ENCODE measurements around the gene GSN. TPM values are rescaled to one million over a fixed set of nuclear protein-coding genes. Genes with fewer than 3 reads are reported as not detected.

GSN gene
- total and polyA plus RNA-seq, 2 of the 8 experiments (the other 6 are each of a cell fraction or from before 2014, with no cell fraction given), result 52.3 to 94.5 TPM

DNA sequence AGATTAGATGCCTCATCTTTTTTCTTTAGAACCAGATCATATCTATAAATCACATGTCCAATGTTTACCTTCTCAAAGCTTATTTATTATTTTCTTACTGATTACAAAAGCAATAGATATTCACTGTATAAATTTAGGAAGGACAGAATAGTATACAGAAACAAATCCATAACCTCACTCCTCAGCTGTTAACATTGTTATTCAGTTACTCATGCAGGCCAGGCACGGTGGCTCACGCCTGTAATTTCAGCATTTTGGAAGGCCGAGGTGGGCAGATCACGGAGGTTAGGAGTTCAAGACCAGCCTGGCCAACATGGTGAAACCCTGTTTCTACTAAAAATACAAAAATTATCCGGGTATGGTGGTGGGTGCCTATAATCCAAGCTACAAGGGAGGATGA lies 86.8 kb downstream of the GSN start:
- H3K9me3 ChIP-seq (ENCODE audit: insufficient read depth in 2 of 2, low read depth in 1 of 2, low read length in 1 of 2), result no peaks in the 10 kb centered on the region
- no peak overlapping the region for H4K8ac ChIP-seq (ENCODE audit: extremely low read depth, insufficient read depth, low read length)
- no peak overlapping the region for H3K18ac ChIP-seq (ENCODE audit: extremely low read depth, low read length)
- H3K36me3 ChIP-seq (ENCODE audit: control insufficient read depth in 2 of 4, insufficient read depth in 4 of 4, low read length in 3 of 4), result peaks cover 0 to 30% (median 0%) of the 10 kb centered on the region in 4 experiments; a peak in 3 of 8 replicates
- H2BK12ac ChIP-seq (ENCODE audit: low read depth, low read length), result no peak overlapping the region
- H2BK15ac ChIP-seq (ENCODE audit: low read length), result no peak overlapping the region
- no peak overlapping the region for H2AFZ ChIP-seq (ENCODE audit: low read length)
- no peak overlapping the region for H3K4me2 ChIP-seq (ENCODE audit: insufficient read depth in 1 of 2, low read depth in 2 of 2, low read length in 2 of 2)
- WGBS, 2 experiments (ENCODE audit: extremely low coverage in 1 of 2, insufficient coverage in 1 of 2, insufficient read length in 1 of 2, insufficient replicate concordance in 2 of 2, low coverage in 1 of 2, low lambda C conversion rate in 2 of 2, missing lambda C conversion rate in 1 of 2), result 88% methylated on average over 5 of the region's 5 CpGs; no CpG with 5 or more reads in 1 of the 2 experiments
- no peak overlapping the region for H2BK20ac ChIP-seq (ENCODE audit: low read length)
- no peak overlapping the region for H4K91ac ChIP-seq (replicated peaks; ENCODE audit: insufficient read length, low read length)
- POLR2A ChIA-PET (ENCODE audit: partially characterized antibody), result no interaction called here
- no peaks in the 10 kb centered on the region for H3K27me3 ChIP-seq (replicated peaks in 1 of 4; ENCODE audit: control insufficient read depth in 3 of 4, extremely low read depth in 1 of 4, insufficient read depth in 3 of 4, low read length in 3 of 4)
- no peaks in the 10 kb centered on the region for H3K79me2 ChIP-seq (ENCODE audit: control insufficient read depth in 1 of 2, insufficient read depth in 2 of 2, low read length in 2 of 2)
- FAIRE-seq, result no peak
- no peak for TF ChIP-seq KDM1A (IDR thresholded peaks at IDR 0.05; ENCODE audit: borderline replicate concordance, low read length)
- TF ChIP-seq KDM5A (IDR thresholded peaks at IDR 0.05; ENCODE audit: low read length), result no peak
- no peak for TF ChIP-seq NANOG (IDR thresholded peaks at IDR 0.05; ENCODE audit: insufficient read depth, low read depth, low read length, poor library complexity, severe bottlenecking)
- TF ChIP-seq, protein P1, sequence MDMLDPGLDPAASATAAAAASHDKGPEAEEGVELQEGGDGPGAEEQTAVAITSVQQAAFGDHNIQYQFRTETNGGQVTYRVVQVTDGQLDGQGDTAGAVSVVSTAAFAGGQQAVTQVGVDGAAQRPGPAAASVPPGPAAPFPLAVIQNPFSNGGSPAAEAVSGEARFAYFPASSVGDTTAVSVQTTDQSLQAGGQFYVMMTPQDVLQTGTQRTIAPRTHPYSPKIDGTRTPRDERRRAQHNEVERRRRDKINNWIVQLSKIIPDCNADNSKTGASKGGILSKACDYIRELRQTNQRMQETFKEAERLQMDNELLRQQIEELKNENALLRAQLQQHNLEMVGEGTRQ (IDR thresholded peaks at IDR 0.05; ENCODE audit: low read length), result no peak
- DNase-seq (ENCODE audit: low read depth in 1 of 2, low spot score in 2 of 2), result no peak
- H3K14ac ChIP-seq (ENCODE audit: insufficient read length), result no peak overlapping the region
- H3K9ac ChIP-seq (replicated peaks in 1 of 4; ENCODE audit: extremely low read depth in 1 of 4, low read depth in 3 of 4, low read length in 3 of 4), result no peak overlapping the region
- no peak overlapping the region for H3K23ac ChIP-seq (ENCODE audit: insufficient read length)
- no peak overlapping the region for H4K5ac ChIP-seq (ENCODE audit: insufficient read length, low read depth, low read length)
- H2BK120ac ChIP-seq (replicated peaks; ENCODE audit: low read depth, low read length), result no peak overlapping the region
- no peaks in the 10 kb centered on the region for H4K20me1 ChIP-seq (replicated peaks in 1 of 2; ENCODE audit: control insufficient read depth in 1 of 2, insufficient read depth in 2 of 2, low read length in 2 of 2)
- no peak overlapping the region for H3K4me3 ChIP-seq (ENCODE audit: extremely low read depth in 1 of 4, insufficient read depth in 2 of 4, low read depth in 3 of 4, low read length in 4 of 4)
- no peak overlapping the region for H3K27ac ChIP-seq (ENCODE audit: low read depth, low read length)
- no peaks in the 10 kb centered on the region; the same call in none of the 2 replicates for H3K23me2 ChIP-seq (ENCODE audit: low read depth, low read length)
- CTCF ChIA-PET (ENCODE audit: partially characterized antibody), result interaction anchor here (0.9 to 2.5 kb wide), 4 partner anchors 26 to 77 kb away, joined by 4 to 8 read pairs (median 6); no protein-coding TSS in a partner anchor
- no peak overlapping the region for H3K4ac ChIP-seq (replicated peaks; ENCODE audit: insufficient read length, low read depth, low read length)
- H2AK5ac ChIP-seq (ENCODE audit: low read depth, low read length), result no peak overlapping the region
- H3K79me1 ChIP-seq (ENCODE audit: low read depth, low read length), result no peaks in the 10 kb centered on the region
- no peak overlapping the region for H3K56ac ChIP-seq (replicated peaks; ENCODE audit: insufficient read length, low read depth, low read length)
- H2BK5ac ChIP-seq (ENCODE audit: low read depth, low read length), result no peak overlapping the region
- H3K4me1 ChIP-seq (replicated peaks in 1 of 4; ENCODE audit: control insufficient read depth in 3 of 4, insufficient read depth in 4 of 4, low read length in 3 of 4), result peaks cover 0 to 5% (median 0%) of the 10 kb centered on the region in 4 experiments; a peak in 1 of 7 replicates

Measured in H1 (cell line).